ENCODE data around the gene OR52E6.

The OR52E6 gene

GRCh38 chr11:5865826-5866225 is 24.1 kb upstream of the OR52E6 start:
- TF ChIP-seq CTCF (IDR thresholded peaks at IDR 0.05) (no peak), ZFX (IDR thresholded peaks at IDR 0.05; ENCODE audit: borderline replicate concordance) (no peak)
- H3K27ac ChIP-seq: no peak overlapping the region

DNA sequence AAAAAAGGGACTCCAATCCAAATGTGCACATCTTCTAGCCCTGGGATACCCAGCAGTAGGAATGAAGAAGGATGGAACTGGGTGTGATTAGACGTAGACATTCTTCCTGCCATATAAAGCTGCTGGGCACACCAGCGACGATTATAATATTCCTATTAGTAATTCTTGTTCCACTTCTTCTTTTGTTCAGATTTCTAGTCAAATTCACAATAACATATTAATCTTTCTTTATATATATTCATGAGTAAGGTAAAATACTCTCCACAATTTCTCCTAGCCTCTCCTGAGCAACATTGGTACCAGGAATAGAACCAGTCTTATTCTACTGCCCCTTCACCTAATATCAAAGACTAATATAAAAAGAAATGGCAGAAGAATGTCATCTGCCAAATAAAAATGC is 15.9 kb upstream of the OR52E6 start, which contains the start of gene OR52E8:
TSS of gene OR52E8 (minus strand) at position 101 of the 400 bp plus-strand sequence. CDS start at position 101, 0 bp downstream.
- H3K27ac ChIP-seq: no peak within 1 kb of the TSS
- TF ChIP-seq CTCF (IDR thresholded peaks at IDR 0.05) (no peak), ZFX (IDR thresholded peaks at IDR 0.05; ENCODE audit: borderline replicate concordance) (no peak)

DNA sequence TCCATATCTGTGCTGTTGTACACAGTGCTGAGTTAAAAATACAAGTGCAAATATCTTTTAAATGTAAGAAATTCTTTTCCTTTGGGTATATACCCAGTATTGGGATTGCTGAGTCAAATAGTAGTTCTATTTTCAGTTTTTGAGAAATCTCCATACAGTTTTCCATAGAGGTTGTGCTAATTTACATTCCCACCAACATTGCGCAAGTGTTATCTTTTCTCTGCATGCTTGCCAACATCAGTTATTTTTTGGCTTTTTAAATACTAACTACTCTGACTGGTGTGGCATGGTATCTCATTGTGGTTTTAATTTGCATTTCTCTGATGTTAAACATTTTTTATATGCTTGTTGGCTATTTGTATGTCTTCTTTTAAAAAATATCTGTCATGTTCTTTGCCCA is 9.3 kb upstream of the OR52E6 start:
- H3K27ac ChIP-seq: no peak overlapping the region
- TF ChIP-seq CTCF (IDR thresholded peaks at IDR 0.05) (no peak), ZFX (IDR thresholded peaks at IDR 0.05; ENCODE audit: borderline replicate concordance) (no peak)

- TF ChIP-seq ZFX (IDR thresholded peaks at IDR 0.05; ENCODE audit: borderline replicate concordance) (no peak), CTCF (IDR thresholded peaks at IDR 0.05) (no peak)
- H3K27ac ChIP-seq: no peak overlapping the region
Observed at GRCh38 chr11:5847711-5848110, 6.0 kb upstream of the OR52E6 start.

DNA sequence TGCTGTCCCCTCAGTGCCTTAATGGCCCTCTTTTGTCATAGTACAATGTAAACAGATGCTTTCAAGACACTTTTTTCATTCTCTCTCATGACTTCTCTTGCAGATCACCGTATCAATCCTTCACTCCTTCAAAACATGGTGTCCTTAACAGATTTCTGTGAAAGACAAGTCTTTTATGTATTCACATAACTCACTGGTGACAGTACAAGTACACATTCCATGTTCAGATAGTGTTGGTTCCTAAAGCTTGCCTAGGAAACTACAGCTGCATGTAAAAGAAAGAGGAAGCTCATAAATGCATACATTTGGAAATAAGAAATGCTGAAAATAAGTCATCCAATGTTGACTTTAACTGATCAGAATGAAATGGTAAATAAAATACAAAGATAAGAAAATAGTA is 5.0 kb upstream of the OR52E6 start:
- H3K27ac ChIP-seq: no peak overlapping the region
- no peak for TF ChIP-seq CTCF (IDR thresholded peaks at IDR 0.05)
- no peak for TF ChIP-seq ZFX (IDR thresholded peaks at IDR 0.05; ENCODE audit: borderline replicate concordance)

GRCh38 chr11:5837695-5838094 is 4.0 kb downstream of the OR52E6 start:
- no peak for TF ChIP-seq CTCF (IDR thresholded peaks at IDR 0.05)
- TF ChIP-seq ZFX (IDR thresholded peaks at IDR 0.05; ENCODE audit: borderline replicate concordance): no peak
- no peak overlapping the region for H3K27ac ChIP-seq

- TF ChIP-seq ZFX (IDR thresholded peaks at IDR 0.05; ENCODE audit: borderline replicate concordance): no peak
- TF ChIP-seq CTCF (IDR thresholded peaks at IDR 0.05): no peak
- H3K27ac ChIP-seq: no peak overlapping the region
Observed at GRCh38 chr11:5833446-5833845, 8.3 kb downstream of the OR52E6 start.

Data from 22Rv1 (cell line).